Spleen (tissue), 11 donors: ENCODE measurements around the gene ODAD2. TPM values are rescaled to one million over a fixed set of nuclear protein-coding genes. Genes with fewer than 3 reads are reported as not detected.

Source experiments
- DNase-seq: peaks from one replicate; pipeline ENCODE4 v3.0.0-alpha.2; 2020
- H3K27ac ChIP-seq, 8 donors: fragments of 200-600 bp; sonication (generic) in 7 of 8; 1 replicate in 4 of 8; 2 replicates in 4 of 8; pipeline versions ENCODE4 v1.5.0 to v1.8.0; 2016 to 2021; ENCODE audit warnings: inconsistent platforms in 4 of 8, mild to moderate bottlenecking in 4 of 8, moderate library complexity in 1 of 8
- H3K27me3 ChIP-seq, 7 donors: fragments of 200-600 bp; sonication (generic) in 6 of 7; replicated peaks in 1 of 7; 1 replicate in 4 of 7; 2 replicates in 3 of 7; pipeline versions ENCODE4 v1.5.0 to v1.8.0; 2016 to 2021; ENCODE audit warnings: inconsistent platforms in 3 of 7, mild to moderate bottlenecking in 1 of 7
- H3K36me3 ChIP-seq, 6 donors: fragments of 200-600 bp; sonication (generic) in 5 of 6; 1 replicate in 4 of 6; 2 replicates in 2 of 6; pipeline versions ENCODE4 v1.5.0 to v1.8.0; 2016 to 2021; ENCODE audit warnings: inconsistent platforms in 2 of 6
- H3K4me1 ChIP-seq, 6 donors: fragments of 200-600 bp; sonication (generic) in 5 of 6; 1 replicate in 3 of 6; 2 replicates in 3 of 6; pipeline versions ENCODE4 v1.5.0 to v1.8.0; 2016 to 2021; ENCODE audit warnings: inconsistent platforms in 3 of 6
- H3K4me3 ChIP-seq, 8 donors: fragments of 200-600 bp; sonication (generic) in 7 of 8; 1 replicate in 4 of 8; 2 replicates in 4 of 8; pipeline versions ENCODE4 v1.5.0 to v1.8.0; 2016 to 2021; ENCODE audit warnings: inconsistent platforms in 4 of 8, mild to moderate bottlenecking in 4 of 8, moderate library complexity in 2 of 8
- H3K9me3 ChIP-seq, 8 donors: fragments of 200-600 bp; sonication (generic) in 7 of 8; 1 replicate in 4 of 8; 2 replicates in 4 of 8; pipeline versions ENCODE4 v1.5.0 to v1.8.0; 2016 to 2021; ENCODE audit warnings: inconsistent platforms in 4 of 8
- CTCF ChIP-seq, 11 experiments: fragments of 200-600 bp in 7 of 11; fragments of 450-650 bp in 4 of 11; sonication (generic) in 4 of 11; IDR thresholded peaks in 8 of 11; conservative IDR thresholded peaks in 3 of 11; 1 replicate in 7 of 11; 2 replicates in 4 of 11; pipeline versions ENCODE4 v1.4.0 to v1.8.0; 2016 to 2021; ENCODE audit warnings: antibody characterized with exemption in 11 of 11, inconsistent platforms in 4 of 11, mild to moderate bottlenecking in 1 of 11
- POLR2A ChIP-seq, 3 donors: fragments of 450-650 bp; IDR thresholded peaks; one replicate each; pipeline ENCODE4 v1.5.1; 2017; ENCODE audit warnings: antibody characterized with exemption in 3 of 3, mild to moderate bottlenecking in 1 of 3
- POLR2AphosphoS5 ChIP-seq, 3 donors: sonication (generic); formaldehyde crosslinking; IDR thresholded peaks; one replicate each; pipeline ENCODE4 v1.5.1; 2017; ENCODE audit warnings: antibody characterized with exemption in 3 of 3
- WGBS, 5 donors: extraction: QIAGEN DNeasy Blood & Tissue Kit in 3 of 5; methylation state at CpG; one replicate each; pipeline versions ENCODE4 v1.1.5 to v1.1.7; 2013 to 2018; 5-methylcytosine and 5-hydroxymethylcytosine counted together
- intact Hi-C: fragments of 100-400 bp; cut with DNase I; formaldehyde crosslinking; loops from one replicate; pipeline ENCODE4 v1.15.0; 2023; ENCODE audit warnings: low total_unique reads
- polyA plus RNA-seq, 3 donors: library from polyadenylated mRNA; stranded (reverse); fragments of 200-250 nt; gene quantifications; one replicate each; pipeline ENCODE4 v1.2.1, GENCODE V29; 2013
- total RNA-seq, 7 donors: library from RNA; depleted of rRNA in 3 of 7; stranded (reverse); fragments of >200 nt in 3 of 7; fragmentation: NEBNext Ultra II Directional in 4 of 7; extraction: Animal tissue kit (Norgen Biotek cat#: 25700) in 4 of 7; gene quantifications; one replicate each; pipeline versions ENCODE4 v1.1.0 to v1.2.1, GENCODE V29; 2016 to 2021
- donor health status: healthy with polysubstance abuse.
- donor health status: DM: no; HTN: no; CAD: no; lungs with moderate emphysema.
- donor health status: DM: no; HTN: no; CAD: no.
- donor health status: Bipolar disorder and iron deficiency.
- donor health status: healthy.
- donor health status: DM: no; HTN: no; CAD: no.
- donor health status: DM: yes; HTN: yes; CAD: no.

The ODAD2 gene
- total and polyA plus RNA-seq, 10 donors, result 0.03 to 0.72 (median 0.29) TPM; not detected in 2

- H3K4me1 ChIP-seq, result no peaks in the 10 kb centered on the region
- H3K27me3 ChIP-seq, result no peaks in the 10 kb centered on the region
- no peak overlapping the region for H3K27ac ChIP-seq
- H3K9me3 ChIP-seq, result no peaks in the 10 kb centered on the region
- intact Hi-C loops, result no loop called here
- H3K36me3 ChIP-seq, result no peaks in the 10 kb centered on the region
- H3K4me3 ChIP-seq, result no peak overlapping the region
- 67 to 83% (median 77%) methylated on average over 2 of the region's 2 CpGs for WGBS, 5 donors
- no peak for DNase-seq
- TF ChIP-seq POLR2AphosphoS5 (IDR thresholded peaks at IDR 0.05), result no peak
- TF ChIP-seq POLR2A (IDR thresholded peaks at IDR 0.05), result no peak
- TF ChIP-seq CTCF (IDR thresholded peaks at IDR 0.05 in 8 of 11, conservative IDR thresholded peaks at IDR 0.05 in 3 of 11), result no peak
These were observed 48.7 kb downstream of the ODAD2 start for GRCh38 chr10:27950242-27950564.

GRCh38 chr10:27949528-27950241 is 49.2 kb downstream of the ODAD2 start:
- no peak for DNase-seq
- H3K27me3 ChIP-seq, result no peaks in the 10 kb centered on the region

GRCh38 chr10:27948186-27948585 is 50.7 kb downstream of the ODAD2 start:
- TF ChIP-seq CTCF (IDR thresholded peaks at IDR 0.05 in 8 of 11, conservative IDR thresholded peaks at IDR 0.05 in 3 of 11), result no peak
- no peak for TF ChIP-seq POLR2A (IDR thresholded peaks at IDR 0.05)
- no peak for TF ChIP-seq POLR2AphosphoS5 (IDR thresholded peaks at IDR 0.05)
- H3K36me3 ChIP-seq, result no peaks in the 10 kb centered on the region
- 55 to 70% (median 66%) methylated on average over 1 of the region's 1 CpG for WGBS, 5 donors
- no peaks in the 10 kb centered on the region for H3K27me3 ChIP-seq
- intact Hi-C loops, result no loop called here
- no peak for DNase-seq
- no peak overlapping the region for H3K27ac ChIP-seq
- no peak overlapping the region for H3K4me3 ChIP-seq
- no peaks in the 10 kb centered on the region for H3K9me3 ChIP-seq
- no peaks in the 10 kb centered on the region for H3K4me1 ChIP-seq

More at GRCh38 chr10:27949528-27950241, 49.2 kb downstream of the ODAD2 start:
- Histone ChIP-seq H3K27ac (no peak overlapping the region), H3K4me3 (no peak overlapping the region), H3K36me3 (no peaks in the 10 kb centered on the region), H3K4me1 (no peaks in the 10 kb centered on the region), H3K9me3 (no peaks in the 10 kb centered on the region)
- intact Hi-C loops, result no loop called here
- TF ChIP-seq POLR2AphosphoS5 (IDR thresholded peaks at IDR 0.05) (no peak), CTCF (IDR thresholded peaks at IDR 0.05 in 8 of 11, conservative IDR thresholded peaks at IDR 0.05 in 3 of 11) (no peak)
- WGBS, 5 donors, result 64 to 90% (median 78%) methylated on average over 9 of the region's 9 CpGs

GRCh38 chr10:27947540-27947939 is 51.3 kb downstream of the ODAD2 start:
- DNase-seq, result no peak
- Histone ChIP-seq H3K4me3 (no peak overlapping the region), H3K27me3 (no peaks in the 10 kb centered on the region), H3K9me3 (no peaks in the 10 kb centered on the region), H3K36me3 (no peaks in the 10 kb centered on the region), H3K27ac (no peak overlapping the region), H3K4me1 (no peaks in the 10 kb centered on the region)
- WGBS, 5 donors, result 77 to 91% (median 86%) methylated on average over 5 of the region's 5 CpGs
- no peak for TF ChIP-seq POLR2AphosphoS5 (IDR thresholded peaks at IDR 0.05)
- TF ChIP-seq CTCF (IDR thresholded peaks at IDR 0.05 in 8 of 11, conservative IDR thresholded peaks at IDR 0.05 in 3 of 11), result no peak
- no peak for TF ChIP-seq POLR2A (IDR thresholded peaks at IDR 0.05)
- intact Hi-C loops, result no loop called here
